NCI-H226 (cell line): ENCODE measurements around the gene HOXD12.

Experiments used
- DNase-seq: peaks from one replicate; pipeline ENCODE4 v3.0.0-alpha.2; 2015

HOXD12 gene

DNA sequence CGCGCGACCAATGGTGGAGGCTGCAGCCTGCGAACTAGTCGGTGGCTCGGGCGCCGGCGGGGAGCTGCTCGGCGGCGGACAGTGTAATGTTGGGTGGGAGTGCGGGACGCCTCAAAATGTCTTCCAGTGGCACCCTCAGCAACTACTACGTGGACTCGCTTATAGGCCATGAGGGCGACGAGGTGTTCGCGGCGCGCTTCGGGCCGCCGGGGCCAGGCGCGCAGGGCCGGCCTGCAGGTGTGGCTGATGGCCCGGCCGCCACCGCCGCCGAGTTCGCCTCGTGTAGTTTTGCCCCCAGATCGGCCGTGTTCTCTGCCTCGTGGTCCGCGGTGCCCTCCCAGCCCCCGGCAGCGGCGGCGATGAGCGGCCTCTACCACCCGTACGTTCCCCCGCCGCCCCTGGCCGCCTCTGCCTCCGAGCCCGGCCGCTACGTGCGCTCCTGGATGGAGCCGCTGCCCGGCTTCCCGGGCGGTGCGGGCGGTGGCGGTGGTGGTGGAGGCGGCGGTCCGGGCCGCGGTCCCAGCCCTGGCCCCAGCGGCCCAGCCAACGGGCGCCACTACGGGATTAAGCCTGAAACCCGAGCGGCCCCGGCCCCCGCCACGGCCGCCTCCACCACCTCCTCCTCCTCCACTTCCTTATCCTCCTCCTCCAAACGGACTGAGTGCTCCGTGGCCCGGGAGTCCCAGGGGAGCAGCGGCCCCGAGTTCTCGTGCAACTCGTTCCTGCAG lies 23.3 kb downstream of the HOXD12 start, which contains the start of gene HOXD9:
TSS of gene HOXD9 (plus strand) at position 37 of the 728 bp plus-strand sequence. CDS start at position 87, 50 bp downstream.
- DNase-seq = no peak

- no peak for DNase-seq
Measured at GRCh38 chr2:176123411-176124109, 24.0 kb downstream of the HOXD12 start.

DNA sequence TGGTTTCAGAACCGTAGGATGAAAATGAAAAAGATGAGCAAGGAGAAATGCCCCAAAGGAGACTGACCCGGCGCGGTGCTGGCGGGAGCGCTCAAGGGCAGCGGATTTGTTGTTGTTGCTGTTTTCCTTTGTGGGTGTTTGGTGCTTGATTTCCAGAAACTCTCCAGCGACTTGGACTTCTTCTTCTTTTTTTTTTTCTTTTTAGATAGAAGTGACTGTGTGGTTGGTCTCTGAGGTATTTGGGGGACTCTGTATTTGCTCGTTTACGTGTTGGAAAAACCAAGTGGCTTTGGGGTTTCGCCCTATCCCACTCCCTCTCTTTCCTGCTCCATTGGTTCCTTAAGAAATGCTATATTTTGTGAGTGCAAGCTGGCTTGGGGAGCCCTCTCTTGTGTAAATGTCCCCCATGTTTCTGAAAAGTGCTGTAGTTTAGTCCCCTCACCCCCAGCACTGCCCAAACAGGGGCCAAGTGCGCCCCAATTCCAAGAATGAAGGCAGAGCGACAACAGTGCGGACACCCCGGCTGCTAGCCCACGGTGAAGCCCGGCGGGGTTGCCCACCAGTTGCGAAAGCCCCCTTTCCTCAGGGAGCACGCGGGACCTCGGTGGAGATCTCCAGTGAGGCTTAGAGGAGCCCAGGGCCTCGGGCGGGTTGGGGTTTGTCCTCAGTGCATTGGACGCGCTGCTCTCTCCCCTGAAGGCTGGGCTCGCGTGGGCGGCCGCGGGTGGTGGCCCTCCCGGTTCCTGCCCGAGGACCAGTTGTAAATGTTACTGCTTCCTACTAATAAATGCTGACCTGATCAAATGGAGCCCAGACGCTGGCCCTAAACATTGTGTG lies 24.7 kb downstream of the HOXD12 start:
- no peak for DNase-seq

DNA sequence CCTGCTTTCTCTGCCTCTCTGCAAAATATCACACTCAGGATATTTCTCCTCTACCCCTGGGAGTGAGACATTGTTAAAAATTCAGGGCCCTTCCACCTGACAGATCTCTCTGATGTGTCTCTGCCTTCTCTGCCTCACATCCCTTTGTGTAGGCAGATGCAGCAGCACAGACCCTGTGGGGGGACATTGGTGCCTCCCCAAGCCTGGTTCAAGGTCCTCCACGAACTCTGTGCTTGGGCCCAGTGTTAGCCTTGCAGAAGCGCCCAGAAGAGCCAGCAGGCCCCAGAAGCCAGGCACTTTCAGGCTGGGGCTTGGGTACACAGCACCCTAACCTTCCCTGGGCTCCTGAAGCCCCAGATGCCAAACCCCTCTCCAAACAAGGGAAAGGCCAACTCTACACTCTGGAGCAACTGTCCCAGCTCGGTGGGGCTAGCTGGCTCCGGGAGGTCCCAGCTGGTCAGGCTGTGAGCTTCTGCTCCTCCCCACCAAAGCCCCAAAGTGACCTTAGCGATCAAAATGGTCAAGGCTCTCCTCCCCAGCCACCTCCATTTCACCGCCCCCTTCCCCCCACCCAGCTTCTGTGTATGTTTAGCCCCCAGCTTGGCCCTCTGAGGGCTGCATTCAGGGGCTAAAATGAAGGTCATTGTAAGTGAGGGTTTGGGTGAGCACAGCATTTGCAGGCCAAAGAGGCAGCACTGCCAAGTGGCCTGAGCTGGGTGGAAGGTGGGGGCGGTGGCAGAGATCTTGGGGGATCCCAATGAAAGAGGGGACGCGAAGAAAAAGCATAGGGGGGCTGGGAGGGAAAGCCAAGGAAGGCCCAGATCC lies 25.6 kb downstream of the HOXD12 start:
- DNase-seq = no peak

DNA sequence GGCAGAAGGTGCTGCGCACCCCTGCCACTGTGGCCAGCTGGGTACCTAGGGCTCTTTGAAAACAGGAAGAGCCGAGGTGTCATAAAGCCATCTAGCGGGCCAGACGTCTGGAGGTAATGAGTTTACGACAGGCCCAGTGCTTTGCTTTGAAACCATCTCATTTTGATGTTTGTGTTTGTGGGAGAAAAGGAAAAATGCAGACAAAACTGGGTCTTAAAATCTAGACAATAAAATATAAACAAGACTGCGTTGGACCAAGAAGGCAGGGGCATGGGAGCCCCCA lies 26.1 kb downstream of the HOXD12 start:
- DNase-seq = no peak

DNA sequence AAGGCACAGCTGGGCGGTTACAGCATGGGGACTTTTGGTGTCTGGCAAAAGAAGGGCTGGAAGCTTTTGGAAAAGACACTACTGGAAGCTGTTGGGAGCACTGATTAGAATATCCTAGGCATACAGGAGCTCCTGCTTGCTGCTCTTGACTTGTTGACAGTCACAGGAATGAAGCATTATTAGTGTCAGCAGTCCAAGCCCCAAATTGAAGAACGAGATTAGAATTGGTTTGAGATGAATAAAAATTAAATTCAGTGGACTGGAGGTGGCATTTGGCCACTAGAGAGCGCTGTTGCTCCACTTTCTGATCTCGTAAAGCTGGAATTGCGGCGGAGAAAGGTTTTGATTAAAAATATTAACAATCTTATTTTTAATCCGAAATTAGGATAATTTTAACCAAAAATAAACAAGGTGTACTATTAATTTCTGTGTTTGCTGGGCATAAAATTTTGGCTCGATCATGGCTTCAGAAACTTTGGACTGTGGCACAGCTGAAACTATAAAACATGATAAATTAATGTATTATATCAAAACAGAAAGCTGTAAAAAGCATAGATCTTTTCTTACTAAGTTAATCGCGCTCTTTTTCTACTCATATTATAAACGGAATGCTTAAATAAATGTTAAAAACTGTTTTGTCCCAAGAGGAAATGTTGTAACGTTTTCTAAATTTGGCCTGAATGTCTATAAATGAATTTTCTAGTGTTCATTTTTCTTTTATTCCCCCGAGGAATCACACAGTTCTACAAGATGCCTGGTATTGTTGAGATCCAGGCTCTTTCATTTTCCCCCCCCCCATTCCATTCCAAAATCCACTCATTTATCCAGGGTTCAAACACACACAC lies 27.6 kb downstream of the HOXD12 start:
- DNase-seq = no peak

GRCh38 chr2:176127774-176128072 lies 28.1 kb downstream of the HOXD12 start:
- DNase-seq = no peak

GRCh38 chr2:176128172-176128981 lies 28.8 kb downstream of the HOXD12 start:
- no peak for DNase-seq

DNA sequence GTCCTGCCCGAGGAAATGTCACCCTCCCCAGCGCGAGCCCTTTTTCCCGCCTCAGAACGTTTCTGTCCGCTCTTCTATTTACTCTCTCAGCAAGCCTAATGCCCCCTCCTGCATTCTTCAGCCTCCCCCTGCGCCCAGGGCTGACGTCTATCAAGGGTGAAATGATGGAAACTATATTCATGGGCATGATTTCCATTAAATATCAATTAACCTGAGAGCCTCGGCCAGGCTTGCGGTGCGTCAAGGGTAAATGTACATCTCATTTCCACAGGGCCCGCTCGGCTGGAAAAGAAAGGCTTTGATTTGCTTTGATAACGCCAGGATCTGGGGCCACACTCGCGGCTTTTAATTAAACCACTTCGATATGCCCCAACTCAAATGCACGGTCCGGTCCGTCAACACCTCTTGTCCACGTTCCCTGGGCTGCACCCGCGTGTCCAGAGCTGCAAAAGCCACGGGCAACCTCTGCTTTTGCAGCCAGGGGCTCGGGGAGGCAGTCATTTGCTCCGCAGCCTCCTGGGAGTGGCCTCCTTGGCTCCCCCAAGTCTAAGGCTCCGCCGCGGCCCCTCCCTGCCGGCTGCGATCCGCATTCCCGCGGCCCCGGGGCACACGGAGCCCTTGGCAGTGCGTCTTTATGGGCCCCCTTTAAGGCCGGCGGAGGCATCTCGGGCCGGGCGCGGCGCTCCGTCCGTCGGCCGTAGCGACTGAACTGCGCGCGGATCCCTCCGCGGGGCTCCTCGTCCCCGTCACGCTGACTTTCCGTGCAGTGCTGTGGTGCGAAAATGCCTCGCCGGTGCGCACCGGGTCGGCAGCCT lies 29.6 kb downstream of the HOXD12 start, which contains the start of gene HOXD8:
TSS of gene HOXD8 (plus strand) at position 724 of the 815 bp plus-strand sequence. CDS start 662 bp downstream, outside the sequence.
- DNase-seq = no peak

DNA sequence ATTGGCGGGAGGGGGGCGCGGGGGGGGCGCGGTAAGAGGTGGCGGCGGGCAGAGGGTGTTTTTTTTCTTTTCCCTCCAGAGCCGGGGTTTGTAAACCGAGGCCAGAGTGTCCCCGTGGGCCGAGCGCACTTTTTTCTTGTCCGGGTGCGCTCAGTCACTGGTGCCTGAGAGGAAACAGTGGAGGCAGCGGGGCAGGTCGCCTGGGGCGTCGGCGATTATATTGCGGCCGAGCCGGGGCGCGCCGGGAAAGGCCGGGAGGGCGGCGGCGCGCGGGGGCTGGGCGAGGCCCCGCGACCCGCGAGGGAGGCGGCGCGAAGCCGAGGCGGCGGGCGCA lies 30.2 kb downstream of the HOXD12 start:
- DNase-seq = no peak

- DNase-seq = no peak
Measured at GRCh38 chr2:176130147-176130956, 30.8 kb downstream of the HOXD12 start.

DNA sequence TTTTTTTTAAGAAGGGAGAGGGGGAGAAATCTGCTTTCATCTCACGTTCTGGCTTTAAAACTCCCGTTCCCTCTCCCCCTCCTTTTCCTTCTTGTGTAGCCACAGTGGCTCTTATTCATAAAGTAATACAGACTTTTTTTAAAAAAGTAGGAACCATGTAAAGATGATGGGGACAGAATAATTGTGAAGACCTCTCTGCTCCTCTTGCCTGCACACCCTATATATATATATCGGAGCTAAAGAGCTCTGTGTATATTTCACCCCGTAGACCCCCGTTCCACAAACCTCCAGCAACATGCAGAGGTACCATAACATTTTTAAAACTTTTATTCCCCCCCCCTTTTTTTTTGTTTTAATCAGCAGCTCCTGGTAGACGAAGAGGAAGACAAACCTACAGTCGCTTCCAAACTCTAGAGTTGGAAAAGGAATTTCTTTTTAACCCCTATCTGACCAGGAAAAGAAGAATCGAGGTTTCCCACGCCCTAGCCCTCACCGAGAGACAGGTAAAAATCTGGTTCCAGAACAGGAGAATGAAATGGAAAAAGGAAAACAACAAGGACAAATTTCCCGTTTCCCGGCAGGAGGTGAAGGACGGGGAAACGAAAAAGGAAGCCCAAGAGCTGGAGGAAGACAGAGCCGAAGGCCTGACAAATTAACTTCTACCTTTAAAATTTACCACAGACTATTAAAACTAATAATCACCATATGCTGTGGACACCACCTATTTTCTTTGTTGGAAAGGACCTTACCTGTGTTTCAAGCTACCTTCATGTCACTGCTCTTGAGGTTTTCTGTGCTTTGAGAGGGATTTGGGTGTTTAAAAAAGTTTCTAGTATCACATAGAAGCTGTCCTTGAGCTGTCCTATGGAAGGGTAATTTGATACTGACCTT lies 31.6 kb downstream of the HOXD12 start:
- DNase-seq = no peak

- DNase-seq = no peak
Measured at GRCh38 chr2:176131848-176132158, 32.2 kb downstream of the HOXD12 start.

GRCh38 chr2:176132205-176133171 lies 32.9 kb downstream of the HOXD12 start:
- no peak for DNase-seq

DNA sequence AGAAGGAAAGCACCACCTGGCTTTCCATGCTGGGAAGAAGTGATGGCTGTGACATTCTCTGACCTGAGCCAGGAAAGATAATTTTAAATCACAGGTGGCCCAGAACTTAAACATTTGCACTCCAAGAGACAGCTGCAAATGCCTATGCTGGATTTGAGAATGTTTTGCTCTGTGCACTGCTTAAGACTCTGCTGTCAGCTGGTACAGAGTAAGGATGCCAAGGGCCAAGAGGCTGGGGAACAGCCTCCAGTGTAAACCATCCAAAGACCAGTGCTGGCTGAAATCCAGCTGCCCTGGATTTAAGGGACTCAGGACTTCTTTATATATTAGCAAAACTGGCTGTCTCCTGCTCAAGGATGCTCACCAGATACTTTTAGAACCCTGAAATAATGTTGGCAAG lies 33.8 kb downstream of the HOXD12 start:
- DNase-seq = no peak

DNA sequence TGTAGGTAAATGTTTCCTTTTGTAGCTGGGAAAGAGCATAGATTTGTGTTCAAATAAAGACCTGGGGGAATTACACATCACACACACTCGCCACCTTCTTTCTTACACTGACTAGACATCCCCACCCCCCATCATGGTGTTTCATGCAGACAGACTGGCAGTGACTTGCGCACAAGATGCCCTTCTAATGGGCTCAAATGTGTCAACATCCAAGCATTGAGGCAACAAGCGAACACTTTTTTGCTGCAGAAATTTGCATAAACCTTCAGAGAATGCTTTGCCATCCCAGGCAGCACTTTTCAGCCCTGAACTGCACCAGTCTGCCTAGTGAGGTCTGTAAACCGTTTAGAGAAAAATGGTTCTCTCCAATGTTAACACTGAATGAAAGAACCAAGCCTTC lies 34.4 kb downstream of the HOXD12 start:
- no peak for DNase-seq

GRCh38 chr2:176135035-176135440 lies 35.4 kb downstream of the HOXD12 start:
- DNase-seq = no peak
